ENCODE results near the gene GOLPH3. TPM values are rescaled to one million over a fixed set of nuclear protein-coding genes. Genes with fewer than 3 reads are reported as not detected.

Gene GOLPH3
- total and polyA plus RNA-seq, 2 of the 8 experiments (the other 6 are each of a cell fraction or from before 2014, with no cell fraction given), result 53.7 to 93.6 TPM

DNA sequence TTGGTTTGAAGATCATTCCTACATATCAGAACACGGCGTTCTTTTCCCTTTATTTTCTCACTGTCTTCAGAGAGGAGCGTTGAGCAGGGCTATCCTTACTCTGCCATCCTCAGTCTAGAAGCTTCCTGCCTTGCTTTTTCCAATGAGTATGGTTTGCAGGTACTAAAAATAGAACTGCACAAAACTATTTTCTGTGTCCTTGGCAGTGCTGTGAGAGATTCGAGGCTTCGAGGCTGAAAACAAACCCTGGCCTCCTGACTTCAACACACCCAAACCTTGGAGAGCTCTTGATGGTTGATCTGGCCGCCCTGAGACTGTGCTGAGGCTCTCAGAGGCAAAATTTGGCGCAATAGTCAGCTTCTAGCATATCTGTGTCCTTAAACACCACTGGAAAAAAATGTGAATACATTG, 78.9 kb downstream of the GOLPH3 start:
- Histone ChIP-seq H3K14ac (ENCODE audit: insufficient read length) (no peak overlapping the region), H3K79me2 (ENCODE audit: control insufficient read depth in 1 of 2, insufficient read depth in 2 of 2, low read length in 2 of 2) (no peaks in the 10 kb centered on the region), H3K4me2 (ENCODE audit: insufficient read depth in 1 of 2, low read depth in 2 of 2, low read length in 2 of 2) (no peak overlapping the region), H3K9ac (replicated peaks in 1 of 4; ENCODE audit: extremely low read depth in 1 of 4, low read depth in 3 of 4, low read length in 3 of 4) (no peak overlapping the region), H2BK5ac (ENCODE audit: low read depth, low read length) (no peak overlapping the region), H3K9me3 (ENCODE audit: insufficient read depth in 2 of 2, low read depth in 1 of 2, low read length in 1 of 2) (no peaks in the 10 kb centered on the region), H3K4me1 (replicated peaks in 1 of 4; ENCODE audit: control insufficient read depth in 3 of 4, insufficient read depth in 4 of 4, low read length in 3 of 4) (peaks cover 0 to 2% (median 0%) of the 10 kb centered on the region in 4 experiments; a peak in 1 of 7 replicates), H4K91ac (replicated peaks; ENCODE audit: insufficient read length, low read length) (no peak overlapping the region), H3K23me2 (ENCODE audit: low read depth, low read length) (no peaks in the 10 kb centered on the region), H3K4me3 (ENCODE audit: extremely low read depth in 1 of 4, insufficient read depth in 2 of 4, low read depth in 3 of 4, low read length in 4 of 4) (no peak overlapping the region), H3K56ac (replicated peaks; ENCODE audit: insufficient read length, low read depth, low read length) (no peak overlapping the region), H2BK12ac (ENCODE audit: low read depth, low read length) (no peak overlapping the region), H3K18ac (ENCODE audit: extremely low read depth, low read length) (no peak overlapping the region), H3K79me1 (ENCODE audit: low read depth, low read length) (no peaks in the 10 kb centered on the region), H4K8ac (ENCODE audit: extremely low read depth, insufficient read depth, low read length) (no peak overlapping the region), H2AFZ (ENCODE audit: low read length) (no peak overlapping the region), H4K20me1 (replicated peaks in 1 of 2; ENCODE audit: control insufficient read depth in 1 of 2, insufficient read depth in 2 of 2, low read length in 2 of 2) (peaks cover 0 to 1% of the 10 kb centered on the region in 2 experiments), H3K27me3 (replicated peaks in 1 of 4; ENCODE audit: control insufficient read depth in 3 of 4, extremely low read depth in 1 of 4, insufficient read depth in 3 of 4, low read length in 3 of 4) (no peaks in the 10 kb centered on the region), H2BK15ac (ENCODE audit: low read length) (no peak overlapping the region), H3K36me3 (ENCODE audit: control insufficient read depth in 2 of 4, insufficient read depth in 4 of 4, low read length in 3 of 4) (peaks cover 0 to 11% (median 0%) of the 10 kb centered on the region in 4 experiments; a peak in 2 of 8 replicates), H2AK5ac (ENCODE audit: low read depth, low read length) (no peak overlapping the region), H3K4ac (replicated peaks; ENCODE audit: insufficient read length, low read depth, low read length) (no peak overlapping the region), H3K27ac (ENCODE audit: low read depth, low read length) (no peak overlapping the region), H3K23ac (ENCODE audit: insufficient read length) (no peak overlapping the region), H2BK120ac (replicated peaks; ENCODE audit: low read depth, low read length) (no peak overlapping the region), H4K5ac (ENCODE audit: insufficient read length, low read depth, low read length) (no peak overlapping the region), H2BK20ac (ENCODE audit: low read length) (no peak overlapping the region)
- 94% methylated on average over 7 of the region's 7 CpGs; no CpG with 5 or more reads in 1 of the 2 experiments for WGBS, 2 experiments (ENCODE audit: extremely low coverage in 1 of 2, insufficient coverage in 1 of 2, insufficient read length in 1 of 2, insufficient replicate concordance in 2 of 2, low coverage in 1 of 2, low lambda C conversion rate in 2 of 2, missing lambda C conversion rate in 1 of 2)
- POLR2A ChIA-PET (ENCODE audit: partially characterized antibody), result interaction anchor here (0.6 kb wide), 2 partner anchors 66 to 85 kb away, joined by 3 read pairs; no protein-coding TSS in a partner anchor
- TF ChIP-seq POLR2AphosphoS5 (IDR thresholded peaks at IDR 0.05; ENCODE audit: low read depth, low read length) (no peak), CBX5 (IDR thresholded peaks at IDR 0.05; ENCODE audit: low read depth, low read length) (no peak), BCL11A (IDR thresholded peaks at IDR 0.05; ENCODE audit: low read depth in 2 of 2, low read length in 2 of 2) (no peak)
- FAIRE-seq (no peak), DNase-seq (ENCODE audit: low read depth in 1 of 2, low spot score in 2 of 2) (no peak)
- CTCF ChIA-PET (ENCODE audit: partially characterized antibody), result interaction anchor here (0.7 to 2.0 kb wide), 7 partner anchors 10 to 286 kb away, joined by 3 to 8 read pairs (median 3); no protein-coding TSS in a partner anchor

Measured in H1 (cell line).